Progenitor cell of endocrine pancreas (in vitro differentiated cells): ENCODE measurements around the gene DLL1. TPM values are rescaled to one million over a fixed set of nuclear protein-coding genes. Genes with fewer than 3 reads are reported as not detected.
A peak's percentile ranks its signal among the peaks of the same experiment; 100 is the strongest.

Experiments
- DNase-seq: peaks from one replicate; pipeline ENCODE4 v3.0.0; 2021; ENCODE audit warnings: low spot score; ENCODE audit not compliant: unreplicated experiment
- H3K27ac Mint-ChIP-seq: 2 replicates; pipeline ENCODE4 v1.8.0; 2021; ENCODE audit warnings: mild to moderate bottlenecking, moderate library complexity, mixed read lengths
- H3K27me3 Mint-ChIP-seq: 2 replicates; pipeline ENCODE4 v1.8.0; 2021; ENCODE audit warnings: mixed read lengths
- H3K36me3 Mint-ChIP-seq: 2 replicates; pipeline ENCODE4 v1.8.0; 2022; ENCODE audit warnings: mixed read lengths; ENCODE audit not compliant: insufficient read depth
- H3K4me1 Mint-ChIP-seq: 2 replicates; pipeline ENCODE4 v1.8.0; 2021; ENCODE audit warnings: low read depth, mixed read lengths
- H3K4me3 Mint-ChIP-seq: 2 replicates; pipeline ENCODE4 v1.8.0; 2021; ENCODE audit warnings: low read depth, mild to moderate bottlenecking, moderate library complexity, mixed read lengths
- H3K9me3 Mint-ChIP-seq: 2 replicates; pipeline ENCODE4 v1.8.0; 2021; ENCODE audit warnings: low read depth, mixed read lengths
- total RNA-seq: library from RNA; stranded (reverse); gene quantifications from 2 replicates; pipeline ENCODE4 v1.2.1, GENCODE V29; 2021
- TF ChIP-seq, protein P1 (sequence below): fragments of 200-600 bp; sonication (generic); IDR thresholded peaks from one replicate; pipeline ENCODE4 v1.5.0; 2021; ENCODE audit warnings: antibody characterized with exemption, mild to moderate bottlenecking; ENCODE audit not compliant: unreplicated experiment

DLL1 gene
- total RNA-seq, 1 donor from 2014 or later = 75.3 TPM

DNA sequence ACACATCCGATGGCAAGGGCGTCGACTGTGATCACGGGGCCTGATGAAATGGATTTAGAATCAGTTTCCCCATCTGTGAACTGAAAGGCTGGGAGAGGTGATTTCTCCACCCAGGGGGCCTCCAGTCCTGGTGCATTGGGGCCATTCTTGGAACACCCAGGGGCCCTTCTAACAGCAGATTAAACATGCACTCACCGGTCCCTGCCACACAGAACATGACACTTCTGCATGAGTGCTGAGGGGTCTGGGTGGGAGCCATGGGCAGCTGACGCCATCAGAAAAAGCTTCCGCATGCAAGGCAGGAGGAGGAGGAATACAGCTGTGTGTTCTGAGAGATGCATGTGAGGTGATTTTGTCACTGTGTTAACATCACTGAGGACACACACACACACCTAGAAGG, 26.8 kb downstream of the DLL1 start:
- H3K27me3 Mint-ChIP-seq = peaks cover 3% of the 10 kb centered on the region

DNA sequence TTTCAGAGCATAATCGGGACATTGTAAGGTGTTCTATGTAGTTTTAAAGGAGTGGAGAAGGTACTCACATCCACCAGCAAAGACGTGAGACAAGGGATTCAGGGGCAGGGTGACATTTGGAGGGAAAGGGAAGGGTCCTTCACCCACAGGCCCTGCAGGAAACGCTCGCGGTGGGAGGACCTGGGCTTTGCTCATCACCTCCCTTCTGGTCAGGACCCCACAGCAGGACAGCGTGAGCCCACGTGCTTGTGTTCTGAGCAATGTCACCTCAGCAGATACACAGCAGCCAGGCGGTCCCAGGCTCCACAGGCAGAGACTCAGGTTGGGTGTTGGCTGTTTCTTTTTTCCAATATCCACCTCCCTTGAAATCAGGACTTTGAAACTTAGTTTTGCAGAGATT, 27.5 kb downstream of the DLL1 start:
- peaks cover 3% of the 10 kb centered on the region for H3K27me3 Mint-ChIP-seq
- H3K4me1 Mint-ChIP-seq = peaks cover 37% of the 10 kb centered on the region
- no peaks in the 10 kb centered on the region for H3K36me3 Mint-ChIP-seq
- H3K27ac Mint-ChIP-seq = peak overlapping the region; percentile 79
- TF ChIP-seq, protein P1, sequence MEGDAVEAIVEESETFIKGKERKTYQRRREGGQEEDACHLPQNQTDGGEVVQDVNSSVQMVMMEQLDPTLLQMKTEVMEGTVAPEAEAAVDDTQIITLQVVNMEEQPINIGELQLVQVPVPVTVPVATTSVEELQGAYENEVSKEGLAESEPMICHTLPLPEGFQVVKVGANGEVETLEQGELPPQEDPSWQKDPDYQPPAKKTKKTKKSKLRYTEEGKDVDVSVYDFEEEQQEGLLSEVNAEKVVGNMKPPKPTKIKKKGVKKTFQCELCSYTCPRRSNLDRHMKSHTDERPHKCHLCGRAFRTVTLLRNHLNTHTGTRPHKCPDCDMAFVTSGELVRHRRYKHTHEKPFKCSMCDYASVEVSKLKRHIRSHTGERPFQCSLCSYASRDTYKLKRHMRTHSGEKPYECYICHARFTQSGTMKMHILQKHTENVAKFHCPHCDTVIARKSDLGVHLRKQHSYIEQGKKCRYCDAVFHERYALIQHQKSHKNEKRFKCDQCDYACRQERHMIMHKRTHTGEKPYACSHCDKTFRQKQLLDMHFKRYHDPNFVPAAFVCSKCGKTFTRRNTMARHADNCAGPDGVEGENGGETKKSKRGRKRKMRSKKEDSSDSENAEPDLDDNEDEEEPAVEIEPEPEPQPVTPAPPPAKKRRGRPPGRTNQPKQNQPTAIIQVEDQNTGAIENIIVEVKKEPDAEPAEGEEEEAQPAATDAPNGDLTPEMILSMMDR = no peak
- no peaks in the 10 kb centered on the region for H3K9me3 Mint-ChIP-seq
- DNase-seq = no peak
- H3K4me3 Mint-ChIP-seq = no peak overlapping the region

More for the DNA sequence above, 26.8 kb downstream of the DLL1 start:
- no peaks in the 10 kb centered on the region for H3K36me3 Mint-ChIP-seq
- peaks cover 41% of the 10 kb centered on the region for H3K4me1 Mint-ChIP-seq
- no peaks in the 10 kb centered on the region for H3K9me3 Mint-ChIP-seq
- peak overlapping the region; percentile 79 for H3K27ac Mint-ChIP-seq
- no peak overlapping the region for H3K4me3 Mint-ChIP-seq
- DNase-seq = no peak
- TF ChIP-seq, protein P1 = no peak

DNA sequence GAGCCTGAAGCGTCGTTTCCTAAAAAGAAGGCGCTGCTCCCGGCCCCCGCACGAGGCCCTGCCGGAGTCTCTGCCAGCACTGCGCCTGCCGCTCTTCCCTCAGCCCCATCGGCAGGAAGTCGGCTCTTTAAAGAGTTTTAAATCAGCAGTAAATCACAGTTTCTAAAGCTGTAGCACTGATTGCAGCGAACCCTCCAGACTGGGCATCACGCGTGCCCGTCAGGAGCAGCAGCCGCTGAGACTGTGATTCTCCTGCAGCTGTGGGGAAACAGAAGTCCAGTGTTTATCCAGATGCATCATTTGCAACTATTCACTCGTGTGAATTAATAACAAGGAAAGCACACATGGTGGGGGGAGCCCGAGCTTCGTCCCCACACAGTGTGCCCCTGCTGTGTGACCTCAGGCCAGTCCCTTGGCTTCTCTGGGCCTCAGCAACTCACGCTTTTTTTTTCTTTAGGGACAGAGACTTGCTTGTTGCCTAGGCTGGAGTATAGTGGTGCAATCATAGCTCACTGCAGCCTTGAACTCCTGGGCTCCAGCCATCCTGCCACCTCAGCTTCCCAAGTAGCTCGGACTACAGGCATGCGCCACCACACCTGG, 28.3 kb downstream of the DLL1 start:
- Mint-ChIP-seq H3K4me1 (peaks cover 29% of the 10 kb centered on the region), H3K27ac (no peak overlapping the region), H3K9me3 (no peaks in the 10 kb centered on the region), H3K27me3 (peaks cover 3% of the 10 kb centered on the region), H3K36me3 (no peaks in the 10 kb centered on the region), H3K4me3 (no peak overlapping the region)
- DNase-seq = no peak
- TF ChIP-seq, protein P1 = no peak

DNA sequence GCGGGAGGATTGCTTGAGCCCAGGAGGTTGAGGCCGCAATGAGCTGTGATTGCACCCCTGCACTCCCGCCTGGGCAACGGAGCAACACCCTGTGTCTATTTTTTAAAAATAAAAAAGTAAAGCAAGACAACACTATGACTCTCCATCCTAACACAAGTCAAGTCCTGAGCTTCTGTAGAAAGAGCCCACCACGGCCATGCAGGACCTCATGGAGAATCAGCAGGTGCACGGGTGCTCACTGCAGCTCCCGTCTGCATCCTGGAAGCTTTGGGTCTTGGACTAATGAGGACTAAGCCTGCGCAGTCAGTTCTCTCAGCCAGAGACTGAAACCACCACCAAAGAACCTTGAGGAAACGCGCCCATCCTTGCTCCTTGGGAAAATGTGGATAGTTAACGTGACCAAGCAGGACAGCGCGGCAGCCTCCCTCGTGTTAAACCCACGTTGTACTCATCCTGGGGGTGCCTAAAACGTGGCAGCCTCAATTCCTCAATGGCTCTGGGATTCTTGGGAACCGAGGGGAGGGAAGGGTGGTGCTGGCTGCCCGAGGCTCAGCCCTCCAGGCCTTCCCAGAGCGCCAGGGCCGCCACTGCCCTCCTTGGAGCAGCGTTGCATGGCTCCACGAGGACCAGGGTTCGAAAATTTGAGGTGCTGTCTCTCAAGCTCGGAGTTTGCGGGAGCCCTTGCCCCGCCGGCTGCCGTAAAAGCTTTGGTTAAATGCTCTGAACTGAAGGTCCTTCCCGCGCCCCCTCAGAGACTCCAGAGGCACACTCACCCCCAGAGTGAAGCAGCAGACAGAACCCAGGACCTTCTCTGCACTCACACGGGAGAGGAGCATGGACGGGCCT, 29.0 kb downstream of the DLL1 start:
- H3K4me1 Mint-ChIP-seq = peaks cover 29% of the 10 kb centered on the region
- peaks cover 3% of the 10 kb centered on the region for H3K27me3 Mint-ChIP-seq
- no peak for DNase-seq
- TF ChIP-seq, protein P1 = no peak
- no peak overlapping the region for H3K4me3 Mint-ChIP-seq
- no peaks in the 10 kb centered on the region for H3K36me3 Mint-ChIP-seq
- no peaks in the 10 kb centered on the region for H3K9me3 Mint-ChIP-seq
- H3K27ac Mint-ChIP-seq = no peak overlapping the region

DNA sequence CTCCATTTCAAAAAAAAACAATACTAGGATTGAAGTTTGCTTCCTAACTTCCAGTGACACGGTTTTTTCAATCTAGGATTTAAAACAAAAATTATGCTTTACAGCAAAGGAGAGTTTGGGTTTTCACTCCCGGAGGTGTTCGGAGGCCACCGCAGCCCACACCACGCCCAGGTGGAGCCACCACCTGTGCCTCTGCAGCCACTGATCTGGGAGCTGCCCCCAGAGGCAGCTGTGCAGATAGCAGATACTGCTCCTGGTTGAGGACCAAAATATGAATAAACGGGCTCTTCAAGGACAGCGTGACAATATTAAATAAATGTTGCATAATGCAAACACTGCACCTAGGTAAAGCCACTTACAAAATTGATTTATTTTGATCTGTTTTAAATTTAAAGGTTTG, 30.2 kb downstream of the DLL1 start:
- H3K27me3 Mint-ChIP-seq = peaks cover 3% of the 10 kb centered on the region
- H3K9me3 Mint-ChIP-seq = no peaks in the 10 kb centered on the region
- H3K4me3 Mint-ChIP-seq = no peak overlapping the region
- H3K4me1 Mint-ChIP-seq = peaks cover 20% of the 10 kb centered on the region
- no peak for DNase-seq
- H3K27ac Mint-ChIP-seq = no peak overlapping the region
- H3K36me3 Mint-ChIP-seq = no peaks in the 10 kb centered on the region
- TF ChIP-seq, protein P1 = peak; percentile 41
